ENCODE results near the gene FADS6. TPM values are rescaled to one million over a fixed set of nuclear protein-coding genes. Genes with fewer than 3 reads are reported as not detected.

Gene FADS6
- polyA plus RNA-seq, 1 of the 3 experiments (the other 2 are of a cell fraction), result not detected

GRCh38 chr17:74919440-74920305, 26.2 kb upstream of the FADS6 start:
- TF ChIP-seq TCF12 (IDR thresholded peaks at IDR 0.05) (no peak), JUND (IDR thresholded peaks at IDR 0.05) (no peak), SMC3 (IDR thresholded peaks at IDR 0.05; ENCODE audit: low read depth, low read length) (no peak), FOXJ3 (CRISPR knock-in tag; IDR thresholded peaks at IDR 0.05) (no peak), RCOR1 (IDR thresholded peaks at IDR 0.05; ENCODE audit: low read length) (no peak), MXI1 (IDR thresholded peaks at IDR 0.05; ENCODE audit: low read depth, low read length) (no peak), FOXM1 (IDR thresholded peaks at IDR 0.05; ENCODE audit: low read depth) (no peak), EP300 (IDR thresholded peaks at IDR 0.05; ENCODE audit: borderline replicate concordance in 1 of 2, low read depth in 1 of 2, low read length in 1 of 2) (no peak)
- TF ChIP-seq, protein P1, sequence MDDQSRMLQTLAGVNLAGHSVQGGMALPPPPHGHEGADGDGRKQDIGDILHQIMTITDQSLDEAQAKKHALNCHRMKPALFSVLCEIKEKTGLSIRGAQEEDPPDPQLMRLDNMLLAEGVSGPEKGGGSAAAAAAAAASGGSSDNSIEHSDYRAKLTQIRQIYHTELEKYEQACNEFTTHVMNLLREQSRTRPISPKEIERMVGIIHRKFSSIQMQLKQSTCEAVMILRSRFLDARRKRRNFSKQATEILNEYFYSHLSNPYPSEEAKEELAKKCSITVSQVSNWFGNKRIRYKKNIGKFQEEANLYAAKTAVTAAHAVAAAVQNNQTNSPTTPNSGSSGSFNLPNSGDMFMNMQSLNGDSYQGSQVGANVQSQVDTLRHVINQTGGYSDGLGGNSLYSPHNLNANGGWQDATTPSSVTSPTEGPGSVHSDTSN (IDR thresholded peaks at IDR 0.05), result no peak
- TF ChIP-seq, protein P2, sequence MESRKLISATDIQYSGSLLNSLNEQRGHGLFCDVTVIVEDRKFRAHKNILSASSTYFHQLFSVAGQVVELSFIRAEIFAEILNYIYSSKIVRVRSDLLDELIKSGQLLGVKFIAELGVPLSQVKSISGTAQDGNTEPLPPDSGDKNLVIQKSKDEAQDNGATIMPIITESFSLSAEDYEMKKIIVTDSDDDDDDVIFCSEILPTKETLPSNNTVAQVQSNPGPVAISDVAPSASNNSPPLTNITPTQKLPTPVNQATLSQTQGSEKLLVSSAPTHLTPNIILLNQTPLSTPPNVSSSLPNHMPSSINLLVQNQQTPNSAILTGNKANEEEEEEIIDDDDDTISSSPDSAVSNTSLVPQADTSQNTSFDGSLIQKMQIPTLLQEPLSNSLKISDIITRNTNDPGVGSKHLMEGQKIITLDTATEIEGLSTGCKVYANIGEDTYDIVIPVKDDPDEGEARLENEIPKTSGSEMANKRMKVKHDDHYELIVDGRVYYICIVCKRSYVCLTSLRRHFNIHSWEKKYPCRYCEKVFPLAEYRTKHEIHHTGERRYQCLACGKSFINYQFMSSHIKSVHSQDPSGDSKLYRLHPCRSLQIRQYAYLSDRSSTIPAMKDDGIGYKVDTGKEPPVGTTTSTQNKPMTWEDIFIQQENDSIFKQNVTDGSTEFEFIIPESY (IDR thresholded peaks at IDR 0.05; ENCODE audit: borderline replicate concordance, low read depth), result no peak
- TF ChIP-seq, protein P3, sequence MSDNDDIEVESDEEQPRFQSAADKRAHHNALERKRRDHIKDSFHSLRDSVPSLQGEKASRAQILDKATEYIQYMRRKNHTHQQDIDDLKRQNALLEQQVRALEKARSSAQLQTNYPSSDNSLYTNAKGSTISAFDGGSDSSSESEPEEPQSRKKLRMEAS (IDR thresholded peaks at IDR 0.05; ENCODE audit: low read depth), result no peak
- Histone ChIP-seq H4K20me1 (ENCODE audit: insufficient read depth) (no peaks in the 10 kb centered on the region), H3K27ac (ENCODE audit: low read depth in 2 of 2, low read length in 1 of 2) (no peak overlapping the region), H3K36me3 (replicated peaks in 1 of 2; ENCODE audit: control insufficient read depth in 1 of 2, insufficient read depth in 2 of 2, low read length in 1 of 2) (no peaks in the 10 kb centered on the region), H3F3A (replicated peaks; ENCODE audit: insufficient read depth) (no peaks in the 10 kb centered on the region), H2AFZ (ENCODE audit: low read depth) (no peak overlapping the region), H3K4me3 (ENCODE audit: low read depth in 2 of 2, low read length in 1 of 2) (no peak overlapping the region), H3K79me2 (ENCODE audit: insufficient read depth) (no peaks in the 10 kb centered on the region), H3K4me1 (ENCODE audit: control insufficient read depth in 1 of 2, insufficient read depth in 2 of 2, low read depth in 1 of 2, low read length in 1 of 2) (peaks cover 0 to 18% of the 10 kb centered on the region in 2 experiments; a peak in 1 of 4 replicates), H3K9ac (no peak overlapping the region), H3K27me3 (ENCODE audit: insufficient read depth) (peaks cover 32% of the 10 kb centered on the region), H3K9me2 (no peaks in the 10 kb centered on the region), H3K4me2 (no peak overlapping the region), H3K9me3 (no peaks in the 10 kb centered on the region)
- 82% methylated on average over 54 of the region's 67 CpGs for WGBS (ENCODE audit: low lambda C conversion rate)
- ChIA-PET CTCF (interaction anchor here (0.6 to 12.1 kb wide), 8 partner anchors 17 to 282 kb away, joined by 3 to 286 read pairs (median 5); no protein-coding TSS in a partner anchor), POLR2A (no interaction called here)
- DNase-seq, result no peak

GRCh38 chr17:74918906-74919305, 25.5 kb upstream of the FADS6 start:
- no peaks in the 10 kb centered on the region for H3K9me3 ChIP-seq
- H3K36me3 ChIP-seq (replicated peaks in 1 of 2; ENCODE audit: control insufficient read depth in 1 of 2, insufficient read depth in 2 of 2, low read length in 1 of 2), result no peaks in the 10 kb centered on the region
- no peaks in the 10 kb centered on the region for H3K79me2 ChIP-seq (ENCODE audit: insufficient read depth)
- peaks cover 0 to 10% of the 10 kb centered on the region in 2 experiments; a peak in 1 of 4 replicates for H3K4me1 ChIP-seq (ENCODE audit: control insufficient read depth in 1 of 2, insufficient read depth in 2 of 2, low read depth in 1 of 2, low read length in 1 of 2)
- no peak overlapping the region for H2AFZ ChIP-seq (ENCODE audit: low read depth)
- TF ChIP-seq, protein P4, sequence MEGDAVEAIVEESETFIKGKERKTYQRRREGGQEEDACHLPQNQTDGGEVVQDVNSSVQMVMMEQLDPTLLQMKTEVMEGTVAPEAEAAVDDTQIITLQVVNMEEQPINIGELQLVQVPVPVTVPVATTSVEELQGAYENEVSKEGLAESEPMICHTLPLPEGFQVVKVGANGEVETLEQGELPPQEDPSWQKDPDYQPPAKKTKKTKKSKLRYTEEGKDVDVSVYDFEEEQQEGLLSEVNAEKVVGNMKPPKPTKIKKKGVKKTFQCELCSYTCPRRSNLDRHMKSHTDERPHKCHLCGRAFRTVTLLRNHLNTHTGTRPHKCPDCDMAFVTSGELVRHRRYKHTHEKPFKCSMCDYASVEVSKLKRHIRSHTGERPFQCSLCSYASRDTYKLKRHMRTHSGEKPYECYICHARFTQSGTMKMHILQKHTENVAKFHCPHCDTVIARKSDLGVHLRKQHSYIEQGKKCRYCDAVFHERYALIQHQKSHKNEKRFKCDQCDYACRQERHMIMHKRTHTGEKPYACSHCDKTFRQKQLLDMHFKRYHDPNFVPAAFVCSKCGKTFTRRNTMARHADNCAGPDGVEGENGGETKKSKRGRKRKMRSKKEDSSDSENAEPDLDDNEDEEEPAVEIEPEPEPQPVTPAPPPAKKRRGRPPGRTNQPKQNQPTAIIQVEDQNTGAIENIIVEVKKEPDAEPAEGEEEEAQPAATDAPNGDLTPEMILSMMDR (IDR thresholded peaks at IDR 0.05), result no peak
- no peak for TF ChIP-seq RAD21 (IDR thresholded peaks at IDR 0.05; ENCODE audit: low read length)
- TF ChIP-seq FOSL2 (IDR thresholded peaks at IDR 0.05; ENCODE audit: borderline replicate concordance, low read depth), result no peak
- no peak for TF ChIP-seq NRF1 (IDR thresholded peaks at IDR 0.05; ENCODE audit: low read depth, low read length)
- TF ChIP-seq SMC3 (IDR thresholded peaks at IDR 0.05; ENCODE audit: low read depth, low read length), result no peak
- no peak for TF ChIP-seq TEAD4 (IDR thresholded peaks at IDR 0.05; ENCODE audit: borderline replicate concordance, insufficient read depth)
- no peak overlapping the region for H3K4me3 ChIP-seq (ENCODE audit: low read depth in 2 of 2, low read length in 1 of 2)
- H4K20me1 ChIP-seq (ENCODE audit: insufficient read depth), result no peaks in the 10 kb centered on the region
- WGBS (ENCODE audit: low lambda C conversion rate), result 73% methylated on average over 5 of the region's 5 CpGs
- H3K9ac ChIP-seq, result no peak overlapping the region
- DNase-seq, result no peak
- H3F3A ChIP-seq (replicated peaks; ENCODE audit: insufficient read depth), result no peaks in the 10 kb centered on the region
- H3K4me2 ChIP-seq, result no peak overlapping the region
- H3K9me2 ChIP-seq, result no peaks in the 10 kb centered on the region
- H3K27me3 ChIP-seq (ENCODE audit: insufficient read depth), result peaks cover 24% of the 10 kb centered on the region
- ChIA-PET POLR2A (interaction anchor here (0.7 kb wide), 1 partner anchor 69 kb away, joined by 3 read pairs; the partner anchor contains the start of gene CDR2L), CTCF (interaction anchor here (1.0 to 12.1 kb wide), 4 partner anchors 16 to 141 kb away, joined by 3 to 286 read pairs (median 5); no protein-coding TSS in a partner anchor)
- H3K27ac ChIP-seq (ENCODE audit: low read depth in 2 of 2, low read length in 1 of 2), result no peak overlapping the region
